Measurements from ENCODE around the gene TLR9. TPM values are rescaled to one million over a fixed set of nuclear protein-coding genes. Genes with fewer than 3 reads are reported as not detected.

TLR9 gene
- total RNA-seq, 1 experiment from 2014 or later, result 0.14 TPM

DNA sequence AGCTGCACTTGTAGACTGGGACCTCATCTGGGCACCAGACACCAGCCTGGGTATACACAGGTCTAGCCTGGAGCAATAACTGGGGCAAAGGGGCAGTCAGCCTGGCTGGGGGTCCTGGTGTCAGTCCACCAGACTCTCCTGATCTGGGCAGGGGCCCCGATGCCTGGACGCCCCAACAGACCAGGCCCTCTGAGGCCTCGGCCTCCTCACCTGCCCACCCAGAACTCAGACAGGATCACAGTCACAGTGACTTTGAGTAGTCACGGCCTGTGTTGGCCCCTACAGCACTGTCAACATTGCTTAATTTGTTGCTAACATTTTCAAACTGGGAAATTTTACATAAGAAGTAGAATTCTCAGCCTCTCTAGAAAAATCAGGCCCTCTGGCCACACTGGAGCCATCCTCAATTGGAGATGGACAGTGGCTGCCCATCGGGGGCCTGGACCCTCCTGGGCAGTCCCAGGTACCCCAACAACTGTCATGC, 7.7 kb upstream of the TLR9 start:
- H3K9me3 Mint-ChIP-seq (ENCODE audit: low read depth, unreplicated experiment), result no peaks in the 10 kb centered on the region
- TF ChIP-seq, protein P1, sequence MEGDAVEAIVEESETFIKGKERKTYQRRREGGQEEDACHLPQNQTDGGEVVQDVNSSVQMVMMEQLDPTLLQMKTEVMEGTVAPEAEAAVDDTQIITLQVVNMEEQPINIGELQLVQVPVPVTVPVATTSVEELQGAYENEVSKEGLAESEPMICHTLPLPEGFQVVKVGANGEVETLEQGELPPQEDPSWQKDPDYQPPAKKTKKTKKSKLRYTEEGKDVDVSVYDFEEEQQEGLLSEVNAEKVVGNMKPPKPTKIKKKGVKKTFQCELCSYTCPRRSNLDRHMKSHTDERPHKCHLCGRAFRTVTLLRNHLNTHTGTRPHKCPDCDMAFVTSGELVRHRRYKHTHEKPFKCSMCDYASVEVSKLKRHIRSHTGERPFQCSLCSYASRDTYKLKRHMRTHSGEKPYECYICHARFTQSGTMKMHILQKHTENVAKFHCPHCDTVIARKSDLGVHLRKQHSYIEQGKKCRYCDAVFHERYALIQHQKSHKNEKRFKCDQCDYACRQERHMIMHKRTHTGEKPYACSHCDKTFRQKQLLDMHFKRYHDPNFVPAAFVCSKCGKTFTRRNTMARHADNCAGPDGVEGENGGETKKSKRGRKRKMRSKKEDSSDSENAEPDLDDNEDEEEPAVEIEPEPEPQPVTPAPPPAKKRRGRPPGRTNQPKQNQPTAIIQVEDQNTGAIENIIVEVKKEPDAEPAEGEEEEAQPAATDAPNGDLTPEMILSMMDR (IDR thresholded peaks at IDR 0.05; ENCODE audit: unreplicated experiment), result no peak
- H3K27ac Mint-ChIP-seq (ENCODE audit: unreplicated experiment), result no peak overlapping the region
- peaks cover 41% of the 10 kb centered on the region for H3K36me3 Mint-ChIP-seq (ENCODE audit: insufficient read depth, unreplicated experiment)
- DNase-seq, result no peak
- CTCF ChIA-PET, result interaction anchor here (1.4 kb wide), 1 partner anchor 13 kb away, joined by 3 read pairs; no protein-coding TSS in a partner anchor
- H3K27me3 Mint-ChIP-seq (ENCODE audit: unreplicated experiment), result no peaks in the 10 kb centered on the region
- H3K4me3 Mint-ChIP-seq (ENCODE audit: low read depth, unreplicated experiment), result no peak overlapping the region
- H3K4me1 Mint-ChIP-seq (ENCODE audit: low read depth, unreplicated experiment), result no peaks in the 10 kb centered on the region
- intact Hi-C loops (cut with micrococcal nuclease; ENCODE audit: unreplicated experiment), result no loop called here
- no TSS peak for BruUV-seq (replicated peaks)

DNA sequence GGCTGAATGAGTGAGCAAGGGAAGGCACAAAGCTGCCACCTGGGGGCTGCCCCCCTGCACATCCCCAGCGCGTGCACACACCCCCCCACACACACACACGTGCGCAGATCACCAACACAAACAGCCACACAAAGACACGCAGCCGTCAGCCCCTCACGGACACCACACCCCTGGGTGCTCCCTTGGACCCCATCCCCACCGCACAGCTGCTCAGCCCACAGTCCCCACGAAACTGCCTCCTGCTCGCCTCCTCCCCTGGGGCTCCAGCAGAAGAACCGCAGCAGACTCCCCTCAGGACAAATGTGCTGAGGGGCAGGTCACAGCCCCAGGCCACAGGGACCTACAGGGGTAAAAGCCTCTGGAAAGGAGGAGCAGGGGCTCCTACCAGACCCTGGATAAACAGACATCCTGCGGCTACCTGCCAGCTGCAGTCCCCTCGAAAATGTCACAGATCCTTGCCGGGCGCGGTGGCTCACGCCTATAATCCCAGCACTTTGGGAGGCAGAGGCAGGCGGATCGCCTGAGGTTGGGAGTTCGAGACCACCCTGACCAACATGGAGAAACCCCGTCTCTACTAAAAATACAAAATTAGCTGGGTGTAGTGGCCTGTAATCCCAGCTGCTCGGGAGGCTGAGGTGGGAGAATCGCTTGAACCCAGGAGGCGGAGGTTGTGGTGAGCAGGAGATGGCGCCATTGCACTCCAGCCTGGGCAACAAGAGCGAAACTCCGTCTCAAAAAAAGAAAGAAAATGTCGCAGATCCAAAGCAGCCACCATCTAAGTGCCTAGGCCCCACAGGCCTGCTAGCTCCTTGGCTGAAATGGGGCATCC, 7.0 kb upstream of the TLR9 start:
- CTCF ChIA-PET, result interaction anchor here (0.7 to 1.9 kb wide), 4 partner anchors 8 to 107 kb away, joined by 3 to 9 read pairs (median 6); no protein-coding TSS in a partner anchor
- Mint-ChIP-seq H3K27me3 (ENCODE audit: unreplicated experiment) (no peaks in the 10 kb centered on the region), H3K27ac (ENCODE audit: unreplicated experiment) (no peak overlapping the region), H3K4me1 (ENCODE audit: low read depth, unreplicated experiment) (no peaks in the 10 kb centered on the region), H3K36me3 (ENCODE audit: insufficient read depth, unreplicated experiment) (peaks cover 35% of the 10 kb centered on the region), H3K9me3 (ENCODE audit: low read depth, unreplicated experiment) (no peaks in the 10 kb centered on the region), H3K4me3 (ENCODE audit: low read depth, unreplicated experiment) (no peak overlapping the region)
- intact Hi-C loops (cut with micrococcal nuclease; ENCODE audit: unreplicated experiment), result no loop called here
- no TSS peak for BruUV-seq (replicated peaks)
- TF ChIP-seq, protein P1 (IDR thresholded peaks at IDR 0.05; ENCODE audit: unreplicated experiment), result no peak
- DNase-seq, result no peak

DNA sequence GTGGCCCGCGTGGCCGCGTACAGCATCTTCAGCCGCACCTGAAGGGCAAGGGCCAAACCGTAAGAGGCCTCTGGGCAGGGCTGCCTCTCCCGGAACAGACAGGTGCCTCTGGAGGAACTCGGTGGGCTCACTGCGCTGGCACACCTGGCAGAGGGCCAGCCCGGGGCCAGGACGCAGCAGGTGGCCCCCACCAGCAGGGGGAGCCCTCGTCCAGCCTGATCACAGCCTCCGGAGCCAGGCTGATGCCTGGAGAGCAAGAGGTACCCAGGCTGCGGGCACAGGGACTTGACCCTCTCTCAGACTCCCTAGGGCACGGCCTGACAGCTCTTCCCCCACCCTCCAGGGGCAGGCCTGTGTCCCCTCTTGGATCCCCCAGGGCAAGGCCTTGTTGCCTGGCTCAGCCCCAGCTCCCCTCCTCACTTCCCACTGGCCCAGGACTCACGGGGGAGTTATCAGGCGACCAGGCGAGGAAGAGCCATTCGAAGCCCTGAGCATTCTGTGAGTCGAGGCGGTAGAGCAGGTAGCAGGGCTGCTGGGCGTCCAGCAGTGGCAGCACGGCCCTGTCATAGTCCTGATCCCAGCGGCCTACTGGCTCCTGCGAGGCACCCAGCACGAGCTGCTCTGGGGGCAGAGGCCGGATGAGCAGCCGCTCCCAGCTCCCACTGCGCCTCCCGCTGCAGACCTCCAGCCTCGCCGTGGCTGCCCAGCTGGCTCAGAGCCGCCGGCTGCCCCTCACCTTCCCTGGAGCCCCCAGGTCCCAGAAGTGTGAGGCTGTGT, 6.2 kb upstream of the TLR9 start:
- Mint-ChIP-seq H3K9me3 (ENCODE audit: low read depth, unreplicated experiment) (no peaks in the 10 kb centered on the region), H3K27me3 (ENCODE audit: unreplicated experiment) (no peaks in the 10 kb centered on the region), H3K4me3 (ENCODE audit: low read depth, unreplicated experiment) (no peak overlapping the region), H3K4me1 (ENCODE audit: low read depth, unreplicated experiment) (no peaks in the 10 kb centered on the region), H3K36me3 (ENCODE audit: insufficient read depth, unreplicated experiment) (peaks cover 30% of the 10 kb centered on the region), H3K27ac (ENCODE audit: unreplicated experiment) (no peak overlapping the region)
- peak; percentile 94 for DNase-seq
- TF ChIP-seq, protein P1 (IDR thresholded peaks at IDR 0.05; ENCODE audit: unreplicated experiment), result peak; percentile 92
- BruUV-seq (replicated peaks), result no TSS peak
- CTCF ChIA-PET, result interaction anchor here (0.7 to 1.9 kb wide), 5 partner anchors 9 to 108 kb away, joined by 3 to 9 read pairs (median 4); no protein-coding TSS in a partner anchor
- intact Hi-C loops (cut with micrococcal nuclease; ENCODE audit: unreplicated experiment), result loop anchor here (2.0 kb wide), 1 partner anchor 107 kb away; no protein-coding TSS in a partner anchor

DNA sequence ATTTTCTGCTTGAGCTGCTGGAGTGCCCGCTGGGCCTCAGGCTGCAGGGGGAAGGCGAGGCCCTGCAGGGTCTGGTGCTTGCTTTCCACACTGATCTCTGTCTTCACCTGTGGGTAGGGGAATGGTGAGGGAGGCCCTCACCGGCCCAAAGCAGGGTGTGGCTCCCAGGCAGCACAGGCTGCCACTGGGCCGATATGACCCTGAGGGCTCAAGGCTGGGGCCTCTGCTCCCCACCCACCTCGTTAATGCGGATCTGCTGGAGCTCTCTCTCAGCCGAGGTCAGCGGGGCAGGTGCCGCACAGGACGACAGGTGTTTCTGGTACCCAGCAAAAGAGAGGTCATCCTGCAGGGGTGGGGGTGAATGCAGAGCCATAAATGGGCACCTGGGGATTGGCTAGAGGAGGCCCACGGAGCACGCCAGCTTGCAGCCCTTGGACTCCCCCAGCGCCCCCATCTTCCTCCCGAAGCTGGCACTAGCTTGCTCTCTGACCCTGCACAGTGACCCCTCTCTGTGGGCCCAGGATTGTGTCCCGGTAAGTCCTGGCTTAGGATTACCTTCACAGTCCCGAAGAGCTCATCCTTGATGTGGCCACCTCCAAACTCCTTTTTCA, 5.5 kb upstream of the TLR9 start:
- intact Hi-C loops (cut with micrococcal nuclease; ENCODE audit: unreplicated experiment), result loop anchor here (2.0 kb wide), 1 partner anchor 108 kb away; no protein-coding TSS in a partner anchor
- H3K4me3 Mint-ChIP-seq (ENCODE audit: low read depth, unreplicated experiment), result no peak overlapping the region
- CTCF ChIA-PET, result interaction anchor here (0.9 to 1.9 kb wide), 3 partner anchors 10 to 108 kb away, joined by 4 to 9 read pairs (median 9); no protein-coding TSS in a partner anchor

More for the DNA sequence above, 5.5 kb upstream of the TLR9 start:
- Mint-ChIP-seq H3K36me3 (ENCODE audit: insufficient read depth, unreplicated experiment) (peaks cover 30% of the 10 kb centered on the region), H3K9me3 (ENCODE audit: low read depth, unreplicated experiment) (no peaks in the 10 kb centered on the region), H3K27ac (ENCODE audit: unreplicated experiment) (no peak overlapping the region), H3K27me3 (ENCODE audit: unreplicated experiment) (no peaks in the 10 kb centered on the region), H3K4me1 (ENCODE audit: low read depth, unreplicated experiment) (no peaks in the 10 kb centered on the region)
- TF ChIP-seq, protein P1 (IDR thresholded peaks at IDR 0.05; ENCODE audit: unreplicated experiment), result no peak
- no peak for DNase-seq
- BruUV-seq (replicated peaks), result no TSS peak
